NB4 (cell line): ENCODE results near the gene ALOX12.

Experiments
- POLR2A ChIP-seq: IDR thresholded peaks from 2 replicates; pipeline ENCODE4 v1.6.1; 2011; ENCODE audit warnings: mild to moderate bottlenecking; ENCODE audit not compliant: insufficient read length; ENCODE audit errors: extremely low read depth
- TF ChIP-seq, protein P1 (sequence below): IDR thresholded peaks from one replicate; pipeline ENCODE4 v1.5.1; 2012; ENCODE audit warnings: low read depth, low read length
- TF ChIP-seq, protein P2 (sequence below): IDR thresholded peaks from 2 replicates; pipeline ENCODE4 v1.6.1; 2011; ENCODE audit warnings: low read depth, low read length

DNA sequence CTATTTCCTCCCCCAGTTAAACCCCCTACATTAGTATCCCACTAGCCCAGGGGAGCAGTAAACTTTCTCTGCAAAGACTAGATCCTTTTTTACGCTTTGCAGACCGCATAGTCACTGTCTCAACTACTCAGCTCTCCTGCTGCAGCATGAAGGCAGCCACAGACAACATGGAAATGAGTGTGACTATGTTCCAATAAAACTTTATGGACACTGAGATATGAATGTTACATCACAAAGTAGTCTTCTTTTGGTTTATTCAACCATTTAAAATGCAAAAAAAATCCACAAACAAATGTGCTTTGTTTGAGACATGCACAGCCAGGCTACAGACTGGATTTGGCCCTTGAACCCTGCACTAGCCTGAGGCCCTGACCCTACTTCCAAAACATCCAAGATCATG, 14.7 kb downstream of the ALOX12 start:
- TF ChIP-seq, protein P1, sequence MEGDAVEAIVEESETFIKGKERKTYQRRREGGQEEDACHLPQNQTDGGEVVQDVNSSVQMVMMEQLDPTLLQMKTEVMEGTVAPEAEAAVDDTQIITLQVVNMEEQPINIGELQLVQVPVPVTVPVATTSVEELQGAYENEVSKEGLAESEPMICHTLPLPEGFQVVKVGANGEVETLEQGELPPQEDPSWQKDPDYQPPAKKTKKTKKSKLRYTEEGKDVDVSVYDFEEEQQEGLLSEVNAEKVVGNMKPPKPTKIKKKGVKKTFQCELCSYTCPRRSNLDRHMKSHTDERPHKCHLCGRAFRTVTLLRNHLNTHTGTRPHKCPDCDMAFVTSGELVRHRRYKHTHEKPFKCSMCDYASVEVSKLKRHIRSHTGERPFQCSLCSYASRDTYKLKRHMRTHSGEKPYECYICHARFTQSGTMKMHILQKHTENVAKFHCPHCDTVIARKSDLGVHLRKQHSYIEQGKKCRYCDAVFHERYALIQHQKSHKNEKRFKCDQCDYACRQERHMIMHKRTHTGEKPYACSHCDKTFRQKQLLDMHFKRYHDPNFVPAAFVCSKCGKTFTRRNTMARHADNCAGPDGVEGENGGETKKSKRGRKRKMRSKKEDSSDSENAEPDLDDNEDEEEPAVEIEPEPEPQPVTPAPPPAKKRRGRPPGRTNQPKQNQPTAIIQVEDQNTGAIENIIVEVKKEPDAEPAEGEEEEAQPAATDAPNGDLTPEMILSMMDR: no peak
- TF ChIP-seq POLR2A: no peak
- TF ChIP-seq, protein P2, sequence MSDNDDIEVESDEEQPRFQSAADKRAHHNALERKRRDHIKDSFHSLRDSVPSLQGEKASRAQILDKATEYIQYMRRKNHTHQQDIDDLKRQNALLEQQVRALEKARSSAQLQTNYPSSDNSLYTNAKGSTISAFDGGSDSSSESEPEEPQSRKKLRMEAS: no peak
